GM21786 (cell line): ENCODE data around the gene ARL15.

Experiments used
- ATAC-seq: cut with Tn5 transposase; IDR thresholded peaks from one replicate; pipeline ENCODE4 v1.9.1; 2021; ENCODE audit not compliant: unreplicated experiment

Gene ARL15

GRCh38 chr5:54162184-54162583 lies 148.2 kb downstream of the ARL15 start:
- no peak for ATAC-seq

- no peak for ATAC-seq
These were observed 150.0 kb downstream of the ARL15 start for GRCh38 chr5:54160329-54160728.

- no peak for ATAC-seq
These were observed 150.5 kb downstream of the ARL15 start for GRCh38 chr5:54159893-54160195.

GRCh38 chr5:54159153-54159892 lies 151.1 kb downstream of the ARL15 start:
- ATAC-seq = no peak

- no peak for ATAC-seq
These were observed 153.8 kb downstream of the ARL15 start for GRCh38 chr5:54156577-54156976.

GRCh38 chr5:54150841-54151240 lies 159.5 kb downstream of the ARL15 start:
- no peak for ATAC-seq

GRCh38 chr5:54148858-54149257 lies 161.5 kb downstream of the ARL15 start:
- ATAC-seq = no peak

- no peak for ATAC-seq
These were observed 162.1 kb downstream of the ARL15 start for GRCh38 chr5:54148067-54148845.

GRCh38 chr5:54146916-54147315 lies 163.5 kb downstream of the ARL15 start:
- ATAC-seq = no peak

GRCh38 chr5:54146390-54146789 lies 164.0 kb downstream of the ARL15 start:
- no peak for ATAC-seq

- no peak for ATAC-seq
These were observed 170.0 kb downstream of the ARL15 start for GRCh38 chr5:54140247-54140840.

- no peak for ATAC-seq
These were observed 173.6 kb downstream of the ARL15 start for GRCh38 chr5:54136516-54137440.

- no peak for ATAC-seq
These were observed 175.3 kb downstream of the ARL15 start for GRCh38 chr5:54135042-54135441.

- ATAC-seq = no peak
These were observed 176.5 kb downstream of the ARL15 start for GRCh38 chr5:54133917-54134316.

GRCh38 chr5:54120473-54120872 lies 189.9 kb downstream of the ARL15 start:
- ATAC-seq = no peak

GRCh38 chr5:54117957-54118356 lies 192.4 kb downstream of the ARL15 start:
- ATAC-seq = no peak

GRCh38 chr5:54115735-54116403 lies 194.5 kb downstream of the ARL15 start:
- no peak for ATAC-seq

GRCh38 chr5:54113060-54113459 lies 197.3 kb downstream of the ARL15 start:
- no peak for ATAC-seq

- no peak for ATAC-seq
These were observed 200.6 kb downstream of the ARL15 start for GRCh38 chr5:54109626-54110330.

GRCh38 chr5:54108136-54108535 lies 202.2 kb downstream of the ARL15 start:
- ATAC-seq = no peak
